Smooth muscle cell (in vitro differentiated cells): ENCODE measurements around the gene AGAP1. TPM values are rescaled to one million over a fixed set of nuclear protein-coding genes. Genes with fewer than 3 reads are reported as not detected.

Experiments
- DNase-seq: peaks from one replicate; lab custom pipeline; 2025; ENCODE audit not compliant: unreplicated experiment; lab: John Stamatoyannopoulos, UW
- H2AFZ ChIP-seq: fragments of 200-600 bp; sonication (generic); 2 replicates; pipeline ENCODE4 v1.6.0; 2016; ENCODE audit warnings: antibody characterized with exemption, low read depth, mild to moderate bottlenecking
- H3F3A ChIP-seq: fragments of 200-600 bp; sonication (generic); 2 replicates; pipeline ENCODE4 v1.6.0; 2017; ENCODE audit warnings: antibody characterized with exemption, low read depth
- H3K27ac ChIP-seq: fragments of 200-600 bp; sonication (generic); 2 replicates; pipeline ENCODE4 v1.5.1; 2016; ENCODE audit warnings: low read depth, mild to moderate bottlenecking
- H3K27me3 ChIP-seq: fragments of 200-600 bp; sonication (generic); 2 replicates; pipeline ENCODE4 v1.6.1; 2016; ENCODE audit warnings: low read depth, mild to moderate bottlenecking
- H3K36me3 ChIP-seq: fragments of 200-600 bp; sonication (generic); 2 replicates; pipeline ENCODE4 v1.5.1; 2016; ENCODE audit warnings: low read depth
- H3K4me1 ChIP-seq: fragments of 200-600 bp; sonication (generic); 2 replicates; pipeline ENCODE4 v1.5.1; 2016; ENCODE audit warnings: low read depth
- H3K4me2 ChIP-seq: fragments of 200-600 bp; sonication (generic); 2 replicates; pipeline ENCODE4 v1.6.0; 2016; ENCODE audit warnings: mild to moderate bottlenecking
- H3K4me3 ChIP-seq: fragments of 200-600 bp; sonication (generic); 2 replicates; pipeline ENCODE4 v1.5.1; 2016; ENCODE audit warnings: mild to moderate bottlenecking
- H3K79me2 ChIP-seq: fragments of 200-600 bp; sonication (generic); 2 replicates; pipeline ENCODE4 v1.6.0; 2016; ENCODE audit warnings: low read depth, mild to moderate bottlenecking
- H3K9ac ChIP-seq: fragments of 200-600 bp; sonication (generic); 2 replicates; pipeline ENCODE4 v1.6.0; 2016; ENCODE audit warnings: low read depth
- H3K9me3 ChIP-seq: fragments of 200-600 bp; sonication (generic); replicated peaks from 2 replicates; pipeline ENCODE4 v1.5.1; 2016; ENCODE audit warnings: low read depth
- H4K20me1 ChIP-seq: fragments of 200-600 bp; sonication (generic); 2 replicates; pipeline ENCODE4 v1.6.0; 2016; ENCODE audit warnings: low read depth
- WGBS: methylation state at CpG from one replicate; pipeline ENCODE4 v1.1.7; 2016; ENCODE audit warnings: low lambda C conversion rate; 5-methylcytosine and 5-hydroxymethylcytosine counted together
- polyA plus RNA-seq: library from polyadenylated mRNA; unstranded; fragments of >200 nt; fragmentation: Nextera tagmentation; extraction: Ambion mirVana; gene quantifications from 2 replicates; pipeline ENCODE4 v1.2.1, GENCODE V29; 2016
- total RNA-seq: library from RNA; depleted of rRNA; stranded (reverse); fragments of >200 nt; gene quantifications from 2 replicates; pipeline ENCODE4 v1.2.3, GENCODE V29; 2014
- TF ChIP-seq, protein P1 (sequence below): fragments of 200-600 bp; sonication (generic); IDR thresholded peaks from 2 replicates; pipeline ENCODE4 v1.5.1; 2017; ENCODE audit warnings: borderline replicate concordance, mild to moderate bottlenecking, antibody characterized with exemption; ENCODE audit not compliant: insufficient read depth, poor library complexity, severe bottlenecking

AGAP1 gene
- total and polyA plus RNA-seq, 2 experiments from 2014 or later = 3.9 to 9.8 TPM

DNA sequence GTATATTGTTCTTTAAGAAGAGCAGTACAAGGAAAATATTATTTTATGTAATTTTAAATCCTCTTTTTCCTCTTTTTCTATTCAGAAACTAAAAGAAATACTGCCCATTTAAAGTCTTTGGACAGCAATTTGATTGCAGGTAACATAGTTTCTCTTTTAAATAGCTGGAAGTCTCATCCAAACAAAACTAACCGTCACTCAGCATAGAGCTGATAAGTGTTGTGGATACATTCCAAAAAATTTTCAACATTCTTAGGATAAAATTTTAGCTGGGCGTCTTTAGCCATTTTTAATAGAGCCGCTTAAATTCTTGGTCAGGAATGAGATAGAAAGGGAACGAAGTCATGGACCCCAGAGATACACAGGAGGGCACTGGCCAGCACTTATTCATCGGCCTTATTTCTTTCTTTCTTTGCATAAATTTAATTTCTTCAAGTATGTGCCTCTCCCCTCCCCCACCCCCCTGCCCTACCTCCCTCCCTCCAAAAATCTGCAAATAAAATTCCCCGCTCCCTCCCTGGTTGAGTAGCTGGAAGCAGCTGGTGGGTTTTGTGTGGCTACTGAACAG lies 592.6 kb downstream of the AGAP1 start:
- Histone ChIP-seq H3K9ac (no peak overlapping the region), H4K20me1 (peaks cover 15% of the 10 kb centered on the region), H3K36me3 (no peaks in the 10 kb centered on the region), H3K4me1 (peaks cover 30% of the 10 kb centered on the region), H3K27ac (no peak overlapping the region), H3K4me2 (no peak overlapping the region), H2AFZ (no peak overlapping the region), H3F3A (no peaks in the 10 kb centered on the region), H3K27me3 (no peaks in the 10 kb centered on the region), H3K9me3 (no peaks in the 10 kb centered on the region), H3K4me3 (no peak overlapping the region), H3K79me2 (no peaks in the 10 kb centered on the region)
- TF ChIP-seq, protein P1, sequence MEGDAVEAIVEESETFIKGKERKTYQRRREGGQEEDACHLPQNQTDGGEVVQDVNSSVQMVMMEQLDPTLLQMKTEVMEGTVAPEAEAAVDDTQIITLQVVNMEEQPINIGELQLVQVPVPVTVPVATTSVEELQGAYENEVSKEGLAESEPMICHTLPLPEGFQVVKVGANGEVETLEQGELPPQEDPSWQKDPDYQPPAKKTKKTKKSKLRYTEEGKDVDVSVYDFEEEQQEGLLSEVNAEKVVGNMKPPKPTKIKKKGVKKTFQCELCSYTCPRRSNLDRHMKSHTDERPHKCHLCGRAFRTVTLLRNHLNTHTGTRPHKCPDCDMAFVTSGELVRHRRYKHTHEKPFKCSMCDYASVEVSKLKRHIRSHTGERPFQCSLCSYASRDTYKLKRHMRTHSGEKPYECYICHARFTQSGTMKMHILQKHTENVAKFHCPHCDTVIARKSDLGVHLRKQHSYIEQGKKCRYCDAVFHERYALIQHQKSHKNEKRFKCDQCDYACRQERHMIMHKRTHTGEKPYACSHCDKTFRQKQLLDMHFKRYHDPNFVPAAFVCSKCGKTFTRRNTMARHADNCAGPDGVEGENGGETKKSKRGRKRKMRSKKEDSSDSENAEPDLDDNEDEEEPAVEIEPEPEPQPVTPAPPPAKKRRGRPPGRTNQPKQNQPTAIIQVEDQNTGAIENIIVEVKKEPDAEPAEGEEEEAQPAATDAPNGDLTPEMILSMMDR = no peak
- DNase-seq = no peak
- 78% methylated on average over 6 of the region's 6 CpGs for WGBS

DNA sequence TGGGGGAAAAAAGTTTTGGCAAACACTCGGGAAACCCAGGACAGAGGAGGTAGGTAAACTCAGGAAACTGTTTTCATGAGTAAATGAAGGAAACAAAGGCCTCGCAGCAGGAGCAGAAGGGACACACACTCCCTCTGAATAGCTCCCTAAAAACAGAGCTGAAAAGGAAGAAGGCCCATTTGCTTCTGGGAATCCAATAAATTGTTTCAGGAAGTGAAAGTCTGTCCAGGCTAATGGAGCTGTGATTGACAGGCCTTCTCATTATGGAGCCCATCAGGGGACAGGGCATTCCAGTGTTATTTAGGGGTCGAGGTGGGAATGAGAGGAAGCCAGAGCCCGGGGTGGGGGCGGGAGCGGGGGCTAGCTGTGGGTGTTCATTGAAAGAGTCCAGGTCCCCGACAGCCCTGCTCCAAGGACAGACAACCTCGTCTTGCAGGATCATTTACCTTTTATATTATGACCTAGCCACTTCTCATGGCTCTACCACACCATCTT lies 593.2 kb downstream of the AGAP1 start:
- no peaks in the 10 kb centered on the region for H3K27me3 ChIP-seq
- H3F3A ChIP-seq = no peaks in the 10 kb centered on the region
- no peak overlapping the region for H3K9ac ChIP-seq
- no peaks in the 10 kb centered on the region for H3K9me3 ChIP-seq
- H3K4me2 ChIP-seq = no peak overlapping the region
- TF ChIP-seq, protein P1 = no peak
- peaks cover 10% of the 10 kb centered on the region for H4K20me1 ChIP-seq
- no peak overlapping the region for H3K4me3 ChIP-seq
- WGBS = 63% methylated on average over 8 of the region's 8 CpGs
- H3K36me3 ChIP-seq = no peaks in the 10 kb centered on the region
- H3K27ac ChIP-seq = no peak overlapping the region
- no peak for DNase-seq
- H2AFZ ChIP-seq = no peak overlapping the region
- H3K4me1 ChIP-seq = peaks cover 24% of the 10 kb centered on the region
- no peaks in the 10 kb centered on the region for H3K79me2 ChIP-seq

GRCh38 chr2:236088368-236089057 lies 594.7 kb downstream of the AGAP1 start:
- no peaks in the 10 kb centered on the region for H3K27me3 ChIP-seq
- H3K9ac ChIP-seq = no peak overlapping the region
- no peaks in the 10 kb centered on the region for H3F3A ChIP-seq
- no peaks in the 10 kb centered on the region for H3K9me3 ChIP-seq
- no peaks in the 10 kb centered on the region for H3K36me3 ChIP-seq
- no peak overlapping the region for H3K4me2 ChIP-seq
- 89% methylated on average over 8 of the region's 8 CpGs for WGBS
- H3K79me2 ChIP-seq = no peaks in the 10 kb centered on the region
- peaks cover 23% of the 10 kb centered on the region for H3K4me1 ChIP-seq
- no peak overlapping the region for H2AFZ ChIP-seq
- peaks cover 8% of the 10 kb centered on the region for H4K20me1 ChIP-seq
- TF ChIP-seq, protein P1 = no peak
- no peak overlapping the region for H3K27ac ChIP-seq
- no peak overlapping the region for H3K4me3 ChIP-seq
- no peak for DNase-seq
